ENCODE measurements around the gene RBPJL.

The RBPJL gene

GRCh38 chr20:45340236-45340847, 33.7 kb downstream of the RBPJL start:
- no peak overlapping the region for H3K27ac ChIP-seq (ENCODE audit: low read depth, low read length)
- H3K9me3 ChIP-seq (ENCODE audit: control insufficient read depth in 5 of 5, low read length in 5 of 5): no peaks in the 10 kb centered on the region
- H3K36me3 ChIP-seq (ENCODE audit: control insufficient read depth in 5 of 5, insufficient read depth in 5 of 5, low read length in 5 of 5): peaks cover 0 to 15% (median 4%) of the 10 kb centered on the region in 5 donors
- no peaks in the 10 kb centered on the region for H3K27me3 ChIP-seq (ENCODE audit: control insufficient read depth in 5 of 5, insufficient read depth in 4 of 5, low read length in 5 of 5)
- no peak overlapping the region for H3K9ac ChIP-seq (ENCODE audit: low read length in 5 of 5)
- H3K4me1 ChIP-seq (ENCODE audit: control insufficient read depth in 5 of 5, insufficient read depth in 5 of 5, low read length in 5 of 5): peaks cover 17 to 84% (median 71%) of the 10 kb centered on the region in 5 donors
- H3K4me3 ChIP-seq (ENCODE audit: low read depth in 1 of 5, low read length in 5 of 5): no peak overlapping the region

GRCh38 chr20:45340951-45341350, 34.3 kb downstream of the RBPJL start:
- no peak overlapping the region for H3K27ac ChIP-seq (ENCODE audit: low read depth, low read length)

GRCh38 chr20:45341579-45341938, 34.9 kb downstream of the RBPJL start:
- Histone ChIP-seq H3K27me3 (ENCODE audit: control insufficient read depth in 5 of 5, insufficient read depth in 4 of 5, low read length in 5 of 5) (no peaks in the 10 kb centered on the region), H3K9me3 (ENCODE audit: control insufficient read depth in 5 of 5, low read length in 5 of 5) (no peaks in the 10 kb centered on the region), H3K9ac (ENCODE audit: low read length in 5 of 5) (peak overlapping the region in 4 of 5 donors; percentile 0 to 57 (median 38)), H3K4me1 (ENCODE audit: control insufficient read depth in 5 of 5, insufficient read depth in 5 of 5, low read length in 5 of 5) (peaks cover 20 to 91% (median 81%) of the 10 kb centered on the region in 5 donors), H3K4me3 (ENCODE audit: low read depth in 1 of 5, low read length in 5 of 5) (peak overlapping the region in 2 of 5 donors; percentile 17 to 40), H3K27ac (ENCODE audit: low read depth, low read length) (peak overlapping the region; percentile 92), H3K36me3 (ENCODE audit: control insufficient read depth in 5 of 5, insufficient read depth in 5 of 5, low read length in 5 of 5) (peaks cover 0 to 10% (median 4%) of the 10 kb centered on the region in 5 donors)

More at GRCh38 chr20:45340951-45341350, 34.3 kb downstream of the RBPJL start:
- H3K36me3 ChIP-seq (ENCODE audit: control insufficient read depth in 5 of 5, insufficient read depth in 5 of 5, low read length in 5 of 5): peaks cover 0 to 10% (median 4%) of the 10 kb centered on the region in 5 donors
- H3K27me3 ChIP-seq (ENCODE audit: control insufficient read depth in 5 of 5, insufficient read depth in 4 of 5, low read length in 5 of 5): no peaks in the 10 kb centered on the region
- H3K9me3 ChIP-seq (ENCODE audit: control insufficient read depth in 5 of 5, low read length in 5 of 5): no peaks in the 10 kb centered on the region
- no peak overlapping the region for H3K4me3 ChIP-seq (ENCODE audit: low read depth in 1 of 5, low read length in 5 of 5)
- no peak overlapping the region for H3K9ac ChIP-seq (ENCODE audit: low read length in 5 of 5)
- peaks cover 20 to 90% (median 77%) of the 10 kb centered on the region in 5 donors for H3K4me1 ChIP-seq (ENCODE audit: control insufficient read depth in 5 of 5, insufficient read depth in 5 of 5, low read length in 5 of 5)

- Histone ChIP-seq H3K36me3 (ENCODE audit: control insufficient read depth in 5 of 5, insufficient read depth in 5 of 5, low read length in 5 of 5) (peaks cover 0 to 10% (median 4%) of the 10 kb centered on the region in 5 donors), H3K27ac (ENCODE audit: low read depth, low read length) (peak overlapping the region; percentile 92), H3K4me1 (ENCODE audit: control insufficient read depth in 5 of 5, insufficient read depth in 5 of 5, low read length in 5 of 5) (peaks cover 20 to 91% (median 81%) of the 10 kb centered on the region in 5 donors), H3K9me3 (ENCODE audit: control insufficient read depth in 5 of 5, low read length in 5 of 5) (no peaks in the 10 kb centered on the region), H3K9ac (ENCODE audit: low read length in 5 of 5) (peak overlapping the region; percentile 0 to 57 (median 29)), H3K27me3 (ENCODE audit: control insufficient read depth in 5 of 5, insufficient read depth in 4 of 5, low read length in 5 of 5) (no peaks in the 10 kb centered on the region), H3K4me3 (ENCODE audit: low read depth in 1 of 5, low read length in 5 of 5) (peak overlapping the region in 4 of 5 donors; percentile 6 to 40 (median 13))
Measured at GRCh38 chr20:45341939-45342854, 35.6 kb downstream of the RBPJL start.

GRCh38 chr20:45342855-45343531, 36.4 kb downstream of the RBPJL start:
- peak overlapping the region; percentile 92 for H3K27ac ChIP-seq (ENCODE audit: low read depth, low read length)
- H3K27me3 ChIP-seq (ENCODE audit: control insufficient read depth in 5 of 5, insufficient read depth in 4 of 5, low read length in 5 of 5): no peaks in the 10 kb centered on the region
- H3K4me3 ChIP-seq (ENCODE audit: low read depth in 1 of 5, low read length in 5 of 5): peak overlapping the region in 1 of 5 donors; percentile 3
- no peaks in the 10 kb centered on the region for H3K9me3 ChIP-seq (ENCODE audit: control insufficient read depth in 5 of 5, low read length in 5 of 5)
- peak overlapping the region in 4 of 5 donors; percentile 33 to 68 (median 42) for H3K9ac ChIP-seq (ENCODE audit: low read length in 5 of 5)
- peaks cover 20 to 90% (median 81%) of the 10 kb centered on the region in 5 donors for H3K4me1 ChIP-seq (ENCODE audit: control insufficient read depth in 5 of 5, insufficient read depth in 5 of 5, low read length in 5 of 5)
- peaks cover 0 to 10% (median 4%) of the 10 kb centered on the region in 5 donors for H3K36me3 ChIP-seq (ENCODE audit: control insufficient read depth in 5 of 5, insufficient read depth in 5 of 5, low read length in 5 of 5)

- Histone ChIP-seq H3K36me3 (ENCODE audit: control insufficient read depth in 5 of 5, insufficient read depth in 5 of 5, low read length in 5 of 5) (peaks cover 0 to 10% (median 4%) of the 10 kb centered on the region in 5 donors), H3K9me3 (ENCODE audit: control insufficient read depth in 5 of 5, low read length in 5 of 5) (no peaks in the 10 kb centered on the region), H3K27ac (ENCODE audit: low read depth, low read length) (peak overlapping the region; percentile 92), H3K4me3 (ENCODE audit: low read depth in 1 of 5, low read length in 5 of 5) (peak overlapping the region in 3 of 5 donors; percentile 8 to 29 (median 19)), H3K4me1 (ENCODE audit: control insufficient read depth in 5 of 5, insufficient read depth in 5 of 5, low read length in 5 of 5) (peaks cover 20 to 86% (median 76%) of the 10 kb centered on the region in 5 donors), H3K9ac (ENCODE audit: low read length in 5 of 5) (peak overlapping the region in 4 of 5 donors; percentile 42 to 73 (median 56)), H3K27me3 (ENCODE audit: control insufficient read depth in 5 of 5, insufficient read depth in 4 of 5, low read length in 5 of 5) (no peaks in the 10 kb centered on the region)
Measured at GRCh38 chr20:45343532-45344167, 37.0 kb downstream of the RBPJL start.

- Histone ChIP-seq H3K27ac (ENCODE audit: low read depth, low read length) (peak overlapping the region; percentile 92), H3K4me1 (ENCODE audit: control insufficient read depth in 5 of 5, insufficient read depth in 5 of 5, low read length in 5 of 5) (peaks cover 20 to 81% (median 72%) of the 10 kb centered on the region in 5 donors), H3K27me3 (ENCODE audit: control insufficient read depth in 5 of 5, insufficient read depth in 4 of 5, low read length in 5 of 5) (no peaks in the 10 kb centered on the region), H3K9ac (ENCODE audit: low read length in 5 of 5) (peak overlapping the region; percentile 42 to 73 (median 65)), H3K36me3 (ENCODE audit: control insufficient read depth in 5 of 5, insufficient read depth in 5 of 5, low read length in 5 of 5) (peaks cover 0 to 10% (median 4%) of the 10 kb centered on the region in 5 donors), H3K4me3 (ENCODE audit: low read depth in 1 of 5, low read length in 5 of 5) (peak overlapping the region in 3 of 5 donors; percentile 0 to 39 (median 26)), H3K9me3 (ENCODE audit: control insufficient read depth in 5 of 5, low read length in 5 of 5) (no peaks in the 10 kb centered on the region)
Measured at GRCh38 chr20:45344168-45344860, 37.7 kb downstream of the RBPJL start.

GRCh38 chr20:45345104-45345936, 38.7 kb downstream of the RBPJL start:
- peaks cover 20 to 77% (median 72%) of the 10 kb centered on the region in 5 donors for H3K4me1 ChIP-seq (ENCODE audit: control insufficient read depth in 5 of 5, insufficient read depth in 5 of 5, low read length in 5 of 5)
- H3K27me3 ChIP-seq (ENCODE audit: control insufficient read depth in 5 of 5, insufficient read depth in 4 of 5, low read length in 5 of 5): no peaks in the 10 kb centered on the region
- no peaks in the 10 kb centered on the region for H3K9me3 ChIP-seq (ENCODE audit: control insufficient read depth in 5 of 5, low read length in 5 of 5)
- H3K36me3 ChIP-seq (ENCODE audit: control insufficient read depth in 5 of 5, insufficient read depth in 5 of 5, low read length in 5 of 5): peaks cover 0 to 6% (median 4%) of the 10 kb centered on the region in 5 donors
- H3K27ac ChIP-seq (ENCODE audit: low read depth, low read length): peak overlapping the region; percentile 92
- H3K9ac ChIP-seq (ENCODE audit: low read length in 5 of 5): peak overlapping the region; percentile 19 to 59 (median 43)
- peak overlapping the region in 4 of 5 donors; percentile 4 to 86 (median 28) for H3K4me3 ChIP-seq (ENCODE audit: low read depth in 1 of 5, low read length in 5 of 5)
